ENCODE results near the gene UQCRHL.

The UQCRHL gene

GRCh38 chr1:15796086-15796462, 11.4 kb downstream of the UQCRHL start:
- H3K4me2 ChIP-seq (ENCODE audit: insufficient read depth, low read length): no peak overlapping the region
- no peak for ATAC-seq (ENCODE audit: insufficient read depth, low read depth)
- no peaks in the 10 kb centered on the region; the same call in 1 of the 2 replicates for H4K20me1 ChIP-seq (ENCODE audit: insufficient read depth, low read length)
- no peak for TF ChIP-seq CTCF (IDR thresholded peaks at IDR 0.05; ENCODE audit: borderline replicate concordance, extremely low read depth, low read length, poor library complexity, severe bottlenecking)
- no peak for TF ChIP-seq EZH2 (IDR thresholded peaks at IDR 0.05; ENCODE audit: borderline replicate concordance, low read depth, low read length, severe bottlenecking)
- H2AFZ ChIP-seq (ENCODE audit: low read depth, low read length): no peak overlapping the region
- peaks cover 5% of the 10 kb centered on the region; the same call in 1 of the 2 replicates for H3K4me1 ChIP-seq (ENCODE audit: insufficient read depth, low read length)
- no peaks in the 10 kb centered on the region for H3K9me3 ChIP-seq (ENCODE audit: insufficient read depth, low read length, severe bottlenecking)
- H3K9ac ChIP-seq (ENCODE audit: low read depth, low read length): no peak overlapping the region
- no peak for DNase-seq
- no peak overlapping the region for H3K27ac ChIP-seq (ENCODE audit: low read length)
- no peak overlapping the region for H3K4me3 ChIP-seq (ENCODE audit: low read depth in 1 of 2, low read length in 2 of 2)
- H3K79me2 ChIP-seq (ENCODE audit: insufficient read depth, low read length): no peaks in the 10 kb centered on the region
- H3K27me3 ChIP-seq (ENCODE audit: insufficient read depth, low read length, poor library complexity): no peaks in the 10 kb centered on the region
- no peaks in the 10 kb centered on the region for H3K36me3 ChIP-seq (ENCODE audit: insufficient read depth, low read length)

GRCh38 chr1:15788624-15789301, 18.7 kb downstream of the UQCRHL start:
- Histone ChIP-seq H3K36me3 (ENCODE audit: insufficient read depth, low read length) (no peaks in the 10 kb centered on the region), H2AFZ (ENCODE audit: low read depth, low read length) (no peak overlapping the region), H3K27ac (ENCODE audit: low read length) (no peak overlapping the region), H3K27me3 (ENCODE audit: insufficient read depth, low read length, poor library complexity) (no peaks in the 10 kb centered on the region), H3K4me2 (ENCODE audit: insufficient read depth, low read length) (no peak overlapping the region), H3K4me1 (ENCODE audit: insufficient read depth, low read length) (peaks cover 5% of the 10 kb centered on the region; the same call in 1 of the 2 replicates), H4K20me1 (ENCODE audit: insufficient read depth, low read length) (no peaks in the 10 kb centered on the region; the same call in 1 of the 2 replicates), H3K4me3 (ENCODE audit: low read depth in 1 of 2, low read length in 2 of 2) (no peak overlapping the region), H3K9ac (ENCODE audit: low read depth, low read length) (no peak overlapping the region), H3K9me3 (ENCODE audit: insufficient read depth, low read length, severe bottlenecking) (no peaks in the 10 kb centered on the region), H3K79me2 (ENCODE audit: insufficient read depth, low read length) (no peaks in the 10 kb centered on the region)
- no peak for ATAC-seq (ENCODE audit: insufficient read depth, low read depth)
- TF ChIP-seq CTCF (IDR thresholded peaks at IDR 0.05; ENCODE audit: borderline replicate concordance, extremely low read depth, low read length, poor library complexity, severe bottlenecking): no peak
- no peak for DNase-seq

- Histone ChIP-seq H3K4me3 (ENCODE audit: low read depth in 1 of 2, low read length in 2 of 2) (no peak overlapping the region), H3K27me3 (ENCODE audit: insufficient read depth, low read length, poor library complexity) (no peaks in the 10 kb centered on the region), H3K9me3 (ENCODE audit: insufficient read depth, low read length, severe bottlenecking) (no peaks in the 10 kb centered on the region), H4K20me1 (ENCODE audit: insufficient read depth, low read length) (no peaks in the 10 kb centered on the region; the same call in 1 of the 2 replicates), H3K4me2 (ENCODE audit: insufficient read depth, low read length) (no peak overlapping the region), H2AFZ (ENCODE audit: low read depth, low read length) (no peak overlapping the region), H3K9ac (ENCODE audit: low read depth, low read length) (no peak overlapping the region), H3K27ac (ENCODE audit: low read length) (no peak overlapping the region), H3K4me1 (ENCODE audit: insufficient read depth, low read length) (no peaks in the 10 kb centered on the region), H3K79me2 (ENCODE audit: insufficient read depth, low read length) (no peaks in the 10 kb centered on the region), H3K36me3 (ENCODE audit: insufficient read depth, low read length) (no peaks in the 10 kb centered on the region)
- TF ChIP-seq EZH2 (IDR thresholded peaks at IDR 0.05; ENCODE audit: borderline replicate concordance, low read depth, low read length, severe bottlenecking): no peak
- TF ChIP-seq CTCF (IDR thresholded peaks at IDR 0.05; ENCODE audit: borderline replicate concordance, extremely low read depth, low read length, poor library complexity, severe bottlenecking): no peak
- ATAC-seq (ENCODE audit: insufficient read depth, low read depth): no peak
- no peak for DNase-seq
These were observed 20.9 kb downstream of the UQCRHL start for GRCh38 chr1:15786581-15786980.

Data from DND-41 (cell line).